Lung (tissue), 12 donors: ENCODE results near the gene DLST. TPM values are rescaled to one million over a fixed set of nuclear protein-coding genes. Genes with fewer than 3 reads are reported as not detected.

Experiments used
- ATAC-seq: fragments of 200-7000 bp; cut with Tn5 transposase; one replicate; pipeline ENCODE4 v1.9.1; 2020; ENCODE audit warnings: moderate number of reproducible peaks; ENCODE audit not compliant: insufficient read depth, low FRiP score
- DNase-seq, 3 donors: peaks; one replicate each; pipeline ENCODE4 v3.0.0-alpha.2; 2013 to 2017
- H3K27ac ChIP-seq, 2 donors: one replicate each; pipeline ENCODE4 v1.5.1; 2013; ENCODE audit warnings: mild to moderate bottlenecking in 2 of 2, moderate library complexity in 2 of 2, control low read depth in 1 of 2, inconsistent platforms in 1 of 2, low read depth in 1 of 2, low read length in 1 of 2
- H3K27me3 ChIP-seq, 3 donors: one replicate each; pipeline ENCODE4 v1.5.1; 2013; ENCODE audit warnings: low read length in 2 of 3; ENCODE audit not compliant: control insufficient read depth in 3 of 3, insufficient read depth in 3 of 3
- H3K36me3 ChIP-seq, 4 donors: one replicate each; pipeline ENCODE4 v1.5.1; 2013; ENCODE audit warnings: low read length in 4 of 4, mild to moderate bottlenecking in 1 of 4, moderate library complexity in 1 of 4; ENCODE audit not compliant: control insufficient read depth in 4 of 4, insufficient read depth in 4 of 4
- H3K4me1 ChIP-seq, 5 donors: one replicate each; pipeline ENCODE4 v1.5.1; 2013; ENCODE audit warnings: low read length in 5 of 5, mild to moderate bottlenecking in 2 of 5, moderate library complexity in 1 of 5; ENCODE audit not compliant: control insufficient read depth in 5 of 5, insufficient read depth in 5 of 5
- H3K4me3 ChIP-seq: one replicate; pipeline ENCODE4 v1.5.1; 2013; ENCODE audit warnings: mild to moderate bottlenecking, control low read depth, moderate library complexity
- H3K9ac ChIP-seq, 2 donors: one replicate each; pipeline ENCODE4 v1.5.1; 2013; ENCODE audit warnings: low read length in 2 of 2, control low read depth in 1 of 2; ENCODE audit not compliant: insufficient read depth in 1 of 2
- H3K9me3 ChIP-seq, 4 donors: one replicate each; pipeline ENCODE4 v1.5.1; 2013; ENCODE audit warnings: low read length in 3 of 4, mild to moderate bottlenecking in 1 of 4, moderate library complexity in 1 of 4; ENCODE audit not compliant: control insufficient read depth in 4 of 4, insufficient read depth in 3 of 4
- WGBS, 2 donors: extraction: QIAGEN DNeasy Blood & Tissue Kit; methylation state at CpG; one replicate each; pipeline ENCODE4 v1.1.7; 2013; 5-methylcytosine and 5-hydroxymethylcytosine counted together
- polyA plus RNA-seq, 2 donors: library from polyadenylated mRNA; stranded (reverse); fragments of 200-250 nt; gene quantifications; one replicate each; pipeline ENCODE4 v1.2.1, GENCODE V29; 2013
- total RNA-seq, 2 donors: library from RNA; depleted of rRNA in 1 of 2; stranded (reverse); fragments of >200 nt in 1 of 2; gene quantifications; one replicate each; pipeline ENCODE4 v1.2.1, GENCODE V29; 2014 to 2021
- TF ChIP-seq, protein P1 (sequence below): IDR thresholded peaks from 2 replicates; pipeline ENCODE4 v1.5.1; 2012; ENCODE audit warnings: mild to moderate bottlenecking; ENCODE audit errors: control extremely low read depth, extremely low read depth
- donor health status: control.
- donor health status: control.
- donor health status: Bipolar disorder and iron deficiency.
- donor health status: healthy.
- donor health status: DM: yes; HTN: yes; CAD: no.

Gene DLST
- total and polyA plus RNA-seq, 4 donors: 37.3 to 79.1 (median 69.5) TPM

DNA sequence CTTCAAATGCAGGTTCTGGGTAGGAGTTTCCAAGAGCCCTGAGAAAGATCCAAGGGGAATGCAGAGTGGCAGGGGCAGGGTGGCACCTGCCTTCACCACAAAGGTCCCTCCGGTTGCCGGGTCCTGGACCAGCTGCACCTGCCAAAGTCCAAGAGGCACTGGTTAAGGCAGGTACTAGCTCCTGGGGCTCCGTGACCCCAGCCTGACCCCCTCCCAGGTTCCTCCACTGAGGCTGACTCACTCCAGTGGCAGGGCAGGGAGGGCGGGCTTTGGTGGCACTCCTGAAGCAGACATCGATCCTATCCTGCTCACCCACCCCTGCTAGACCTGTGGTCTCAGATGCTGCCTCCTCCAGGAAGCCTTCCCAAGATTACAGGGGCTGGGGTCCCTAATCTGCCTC lies 30.0 kb downstream of the DLST start:
- 87 to 97% methylated on average over 5 of the region's 5 CpGs for WGBS, 2 donors
- peaks cover 0 to 22% (median 7%) of the 10 kb centered on the region in 5 donors for H3K4me1 ChIP-seq
- no peak for ATAC-seq
- H3K36me3 ChIP-seq: peaks cover 0 to under 1% (median 0%) of the 10 kb centered on the region in 4 donors
- H3K9ac ChIP-seq: no peak overlapping the region
- no peaks in the 10 kb centered on the region for H3K9me3 ChIP-seq
- TF ChIP-seq, protein P1, sequence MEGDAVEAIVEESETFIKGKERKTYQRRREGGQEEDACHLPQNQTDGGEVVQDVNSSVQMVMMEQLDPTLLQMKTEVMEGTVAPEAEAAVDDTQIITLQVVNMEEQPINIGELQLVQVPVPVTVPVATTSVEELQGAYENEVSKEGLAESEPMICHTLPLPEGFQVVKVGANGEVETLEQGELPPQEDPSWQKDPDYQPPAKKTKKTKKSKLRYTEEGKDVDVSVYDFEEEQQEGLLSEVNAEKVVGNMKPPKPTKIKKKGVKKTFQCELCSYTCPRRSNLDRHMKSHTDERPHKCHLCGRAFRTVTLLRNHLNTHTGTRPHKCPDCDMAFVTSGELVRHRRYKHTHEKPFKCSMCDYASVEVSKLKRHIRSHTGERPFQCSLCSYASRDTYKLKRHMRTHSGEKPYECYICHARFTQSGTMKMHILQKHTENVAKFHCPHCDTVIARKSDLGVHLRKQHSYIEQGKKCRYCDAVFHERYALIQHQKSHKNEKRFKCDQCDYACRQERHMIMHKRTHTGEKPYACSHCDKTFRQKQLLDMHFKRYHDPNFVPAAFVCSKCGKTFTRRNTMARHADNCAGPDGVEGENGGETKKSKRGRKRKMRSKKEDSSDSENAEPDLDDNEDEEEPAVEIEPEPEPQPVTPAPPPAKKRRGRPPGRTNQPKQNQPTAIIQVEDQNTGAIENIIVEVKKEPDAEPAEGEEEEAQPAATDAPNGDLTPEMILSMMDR: no peak
- H3K27me3 ChIP-seq: no peaks in the 10 kb centered on the region
- H3K4me3 ChIP-seq: no peak overlapping the region
- H3K27ac ChIP-seq: no peak overlapping the region
- DNase-seq: no peak

DNA sequence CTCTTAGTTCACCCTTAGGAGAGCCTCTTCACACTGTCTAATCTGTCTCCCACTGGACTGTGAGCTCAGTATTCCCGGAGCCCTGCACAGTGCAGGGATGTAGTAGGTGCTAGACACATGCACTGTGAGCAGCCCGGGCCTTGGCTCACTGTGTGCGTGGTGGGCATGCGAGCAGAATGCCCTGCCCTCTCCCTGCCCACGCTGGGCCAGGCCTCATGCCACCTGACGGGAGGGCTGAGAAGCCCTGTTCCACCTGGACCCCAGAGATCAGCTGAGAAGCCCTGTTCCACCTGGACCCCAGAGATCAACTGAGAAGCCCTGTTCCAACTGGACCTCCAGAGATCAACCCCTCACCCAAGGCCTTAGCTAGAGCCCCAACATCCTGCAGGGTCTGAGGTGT lies 30.4 kb downstream of the DLST start:
- H3K27me3 ChIP-seq: no peaks in the 10 kb centered on the region
- ATAC-seq (no peak), DNase-seq (no peak)
- 90 to 94% methylated on average over 6 of the region's 6 CpGs for WGBS, 2 donors
- TF ChIP-seq, protein P1: no peak
- no peaks in the 10 kb centered on the region for H3K36me3 ChIP-seq
- no peaks in the 10 kb centered on the region for H3K9me3 ChIP-seq
- H3K4me3 ChIP-seq: no peak overlapping the region
- H3K4me1 ChIP-seq: peaks cover 0 to 24% (median 6%) of the 10 kb centered on the region in 5 donors
- no peak overlapping the region for H3K27ac ChIP-seq
- H3K9ac ChIP-seq: no peak overlapping the region

DNA sequence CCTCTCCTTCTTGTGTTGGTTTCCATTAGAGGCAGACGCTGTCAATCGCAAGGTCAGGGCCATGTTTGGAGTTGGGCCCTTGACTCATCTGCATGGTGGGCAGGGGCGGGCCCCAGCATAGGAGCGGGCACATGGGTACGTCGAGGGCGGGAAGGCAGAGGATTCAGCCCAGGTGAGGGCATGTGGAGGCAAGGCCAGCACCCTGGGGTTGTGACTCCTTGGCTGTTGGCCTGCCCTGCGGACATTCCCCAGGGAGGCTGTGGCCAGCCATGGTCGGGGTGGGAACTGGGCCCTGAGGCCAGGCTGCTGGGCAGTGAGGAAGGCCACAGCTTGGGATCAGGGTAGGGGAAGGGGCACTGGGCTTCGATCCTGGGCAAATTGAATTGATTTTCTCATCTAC lies 31.1 kb downstream of the DLST start:
- ATAC-seq (no peak), DNase-seq (no peak)
- TF ChIP-seq, protein P1: no peak
- Histone ChIP-seq H3K27ac (no peak overlapping the region), H3K4me1 (peaks cover 0 to 24% (median 7%) of the 10 kb centered on the region in 5 donors), H3K36me3 (no peaks in the 10 kb centered on the region), H3K4me3 (no peak overlapping the region), H3K9me3 (no peaks in the 10 kb centered on the region), H3K27me3 (no peaks in the 10 kb centered on the region), H3K9ac (no peak overlapping the region)
- 96% methylated on average over 10 of the region's 10 CpGs for WGBS, 2 donors

DNA sequence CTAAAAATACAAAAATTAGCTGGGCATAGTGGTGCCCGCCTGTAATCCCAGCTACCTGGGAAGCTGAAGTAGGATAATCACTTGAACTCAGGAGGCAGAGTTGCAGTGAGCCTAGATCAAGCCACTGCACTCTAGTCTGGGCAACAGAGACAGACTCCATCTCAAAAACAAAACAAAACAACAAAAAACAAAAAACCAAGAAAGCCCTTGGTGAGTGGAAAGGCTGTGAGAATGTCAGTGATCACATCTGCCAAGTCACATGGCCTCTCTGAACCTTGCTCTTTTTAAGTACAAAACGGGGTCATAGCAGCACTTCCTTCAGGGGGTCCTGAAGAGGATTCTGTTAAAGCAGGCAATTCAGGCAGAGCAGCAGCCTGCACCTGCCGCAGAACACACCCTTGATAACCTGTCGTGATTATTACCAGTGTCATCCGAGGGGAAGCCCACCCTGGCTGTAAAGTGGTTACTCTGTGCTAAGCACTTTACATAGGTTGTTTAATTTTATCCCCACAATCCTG lies 31.7 kb downstream of the DLST start:
- no peak overlapping the region for H3K27ac ChIP-seq
- H3K9ac ChIP-seq: no peak overlapping the region
- no peaks in the 10 kb centered on the region for H3K36me3 ChIP-seq
- peaks cover 0 to 25% (median 7%) of the 10 kb centered on the region in 5 donors for H3K4me1 ChIP-seq
- no peaks in the 10 kb centered on the region for H3K9me3 ChIP-seq
- DNase-seq: no peak
- WGBS, 2 donors: 77 to 86% methylated on average over 5 of the region's 5 CpGs
- no peaks in the 10 kb centered on the region for H3K27me3 ChIP-seq
- TF ChIP-seq, protein P1: no peak
- no peak overlapping the region for H3K4me3 ChIP-seq
- no peak for ATAC-seq
